ENCODE data around the gene FRRS1L. TPM values are rescaled to one million over a fixed set of nuclear protein-coding genes. Genes with fewer than 3 reads are reported as not detected.

FRRS1L gene
- total and polyA plus RNA-seq, 2 of the 13 experiments (the other 11 are each of a cell fraction or from before 2014, with no cell fraction given), result 0.02 to 0.03 TPM

- in situ Hi-C loops (cut with HindIII; ENCODE audit: extremely low pct_ligation_motif_present, low pct_unique_long_range_greater_than_20kb) (no loop called here), intact Hi-C loops (cut with micrococcal nuclease; ENCODE audit: unreplicated experiment) (no loop called here)
- no peaks in the 10 kb centered on the region for H3K27me3 ChIP-seq (ENCODE audit: control insufficient read depth in 1 of 2, insufficient read depth in 2 of 2, low read length in 2 of 2)
- no peaks in the 10 kb centered on the region for H3K9me3 ChIP-seq (ENCODE audit: low read length)
- peaks cover 14% of the 10 kb centered on the region for H3K4me1 ChIP-seq (ENCODE audit: insufficient read depth, low read length)
- ATAC-seq (no peak), FAIRE-seq (no peak), DNase-seq (ENCODE audit: low spot score) (no peak)
- POLR2A ChIA-PET, result no interaction called here
- 62% methylated on average over 3 of the region's 3 CpGs for WGBS (ENCODE audit: low lambda C conversion rate)
- no peak overlapping the region for H3K4me2 ChIP-seq (ENCODE audit: low read depth, low read length)
- CTCF ChIA-PET (ENCODE audit: low intra/inter-chr PET ratio, low total read pairs), result no interaction called here
- no peak for TF ChIP-seq NFRKB (IDR thresholded peaks at IDR 0.05)
- TF ChIP-seq ZKSCAN1 (IDR thresholded peaks at IDR 0.05; ENCODE audit: low read length), result no peak
- TF ChIP-seq GATAD1 (CRISPR knock-in tag; IDR thresholded peaks at IDR 0.05), result no peak
- no peak for TF ChIP-seq PPARG (CRISPR knock-in tag; conservative IDR thresholded peaks at IDR 0.05)
- TF ChIP-seq, protein P1, sequence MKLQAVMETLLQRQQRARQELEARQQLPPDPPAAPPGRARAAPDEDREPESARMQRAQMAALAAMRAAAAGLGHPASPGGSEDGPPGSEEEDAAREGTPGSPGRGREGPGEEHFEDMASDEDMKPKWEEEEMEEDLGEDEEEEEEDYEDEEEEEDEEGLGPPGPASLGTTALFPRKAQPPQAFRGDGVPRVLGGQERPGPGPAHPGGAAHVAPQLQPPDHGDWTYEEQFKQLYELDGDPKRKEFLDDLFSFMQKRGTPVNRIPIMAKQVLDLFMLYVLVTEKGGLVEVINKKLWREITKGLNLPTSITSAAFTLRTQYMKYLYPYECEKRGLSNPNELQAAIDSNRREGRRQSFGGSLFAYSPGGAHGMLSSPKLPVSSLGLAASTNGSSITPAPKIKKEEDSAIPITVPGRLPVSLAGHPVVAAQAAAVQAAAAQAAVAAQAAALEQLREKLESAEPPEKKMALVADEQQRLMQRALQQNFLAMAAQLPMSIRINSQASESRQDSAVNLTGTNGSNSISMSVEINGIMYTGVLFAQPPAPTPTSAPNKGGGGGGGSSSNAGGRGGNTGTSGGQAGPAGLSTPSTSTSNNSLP (IDR thresholded peaks at IDR 0.05; ENCODE audit: low read depth, low read length), result no peak
- TF ChIP-seq MEIS2 (CRISPR knock-in tag; IDR thresholded peaks at IDR 0.05), result no peak
- TF ChIP-seq ZNF850 (CRISPR knock-in tag; conservative IDR thresholded peaks at IDR 0.05), result no peak
- TF ChIP-seq FOSL2 (CRISPR knock-in tag; IDR thresholded peaks at IDR 0.05), result no peak
- no peak for TF ChIP-seq ZNF264 (CRISPR knock-in tag; IDR thresholded peaks at IDR 0.05)
- TF ChIP-seq GLI4 (CRISPR knock-in tag; IDR thresholded peaks at IDR 0.05; ENCODE audit: borderline replicate concordance), result no peak
- no peaks in the 10 kb centered on the region for H3K79me2 ChIP-seq (ENCODE audit: insufficient read depth, low read length)
- no peak overlapping the region for H3K27ac ChIP-seq (ENCODE audit: extremely low read length, insufficient read depth, low read length)
- no peaks in the 10 kb centered on the region for H4K20me1 ChIP-seq (ENCODE audit: insufficient read depth, low read length)
- H3K36me3 ChIP-seq (replicated peaks in 1 of 2; ENCODE audit: control insufficient read depth in 1 of 2, insufficient read depth in 2 of 2, low read length in 2 of 2), result no peaks in the 10 kb centered on the region
- H3K4me3 ChIP-seq (replicated peaks in 1 of 3; ENCODE audit: insufficient read depth in 1 of 3, low read depth in 2 of 3, low read length in 3 of 3), result no peak overlapping the region
- H3K9ac ChIP-seq (ENCODE audit: insufficient read depth, low read depth, low read length), result no peak overlapping the region
- BruUV-seq (replicated peaks), result no TSS peak
- no peak overlapping the region for H2AFZ ChIP-seq (ENCODE audit: low read length)
Measured at GRCh38 chr9:109161471-109161870, 5.6 kb downstream of the FRRS1L start.

Measured in HepG2 (cell line).